IPS-15b (cell line): ENCODE measurements around the gene ATXN1.
A peak's percentile ranks its signal among the peaks of the same experiment; 100 is the strongest.

ENCODE experiments used
- H3K27me3 ChIP-seq: one replicate; pipeline ENCODE4 v1.6.1; 2013; ENCODE audit warnings: low read length; ENCODE audit not compliant: control insufficient read depth, insufficient read depth
- H3K36me3 ChIP-seq: one replicate; pipeline ENCODE4 v1.6.1; 2013; ENCODE audit warnings: low read length; ENCODE audit not compliant: control insufficient read depth, insufficient read depth
- H3K4me1 ChIP-seq: one replicate; pipeline ENCODE4 v1.6.1; 2013; ENCODE audit warnings: mild to moderate bottlenecking, low read length; ENCODE audit not compliant: control insufficient read depth, insufficient read depth
- H3K4me3 ChIP-seq: one replicate; pipeline ENCODE4 v1.5.1; 2013; ENCODE audit warnings: low read depth, low read length
- H3K9ac ChIP-seq: one replicate; pipeline ENCODE4 v1.6.1; 2013; ENCODE audit warnings: low read depth, mild to moderate bottlenecking, low read length
- H3K9me3 ChIP-seq: one replicate; pipeline ENCODE4 v1.6.1; 2013; ENCODE audit warnings: mild to moderate bottlenecking, low read length; ENCODE audit not compliant: control insufficient read depth, insufficient read depth

Gene ATXN1

GRCh38 chr6:16778521-16778920 is 17.3 kb upstream of the ATXN1 start:
- Histone ChIP-seq H3K4me3 (no peak overlapping the region), H3K36me3 (no peaks in the 10 kb centered on the region), H3K9ac (no peak overlapping the region), H3K4me1 (no peaks in the 10 kb centered on the region), H3K9me3 (no peaks in the 10 kb centered on the region), H3K27me3 (no peaks in the 10 kb centered on the region)

GRCh38 chr6:16777794-16778193 is 16.5 kb upstream of the ATXN1 start:
- no peaks in the 10 kb centered on the region for H3K27me3 ChIP-seq
- H3K9ac ChIP-seq: no peak overlapping the region
- H3K36me3 ChIP-seq: no peaks in the 10 kb centered on the region
- H3K9me3 ChIP-seq: no peaks in the 10 kb centered on the region
- H3K4me3 ChIP-seq: no peak overlapping the region
- no peaks in the 10 kb centered on the region for H3K4me1 ChIP-seq

DNA sequence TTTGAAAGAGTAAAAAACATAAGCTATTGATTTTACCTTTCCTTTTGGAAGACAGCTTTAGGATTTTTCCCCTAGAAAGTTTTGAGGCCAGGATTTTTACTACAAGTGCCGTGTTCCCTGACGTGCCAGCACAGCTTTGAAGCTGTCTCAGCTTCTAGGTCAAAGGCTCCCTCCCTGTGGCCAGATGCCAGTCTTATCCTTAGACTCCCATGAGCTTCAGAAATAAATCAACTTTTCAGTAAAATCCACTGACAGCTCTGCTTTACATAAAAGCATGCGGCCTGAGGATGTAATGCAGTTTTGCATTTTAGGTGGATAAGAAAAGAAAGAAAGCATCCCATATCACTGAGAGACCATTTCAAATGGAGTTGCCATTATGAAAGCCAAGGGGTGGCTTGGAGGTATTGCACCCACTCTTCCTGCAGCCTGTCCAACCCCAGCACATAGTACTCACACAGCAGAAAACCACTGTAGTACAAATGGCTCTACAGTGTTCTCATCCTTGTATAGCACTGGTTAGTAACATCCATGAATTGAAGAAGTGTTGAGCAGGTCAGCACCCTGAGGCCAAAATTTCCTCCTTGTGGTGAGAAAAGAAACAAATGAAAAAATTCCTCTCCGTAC is 15.2 kb upstream of the ATXN1 start:
- Histone ChIP-seq H3K4me1 (no peaks in the 10 kb centered on the region), H3K36me3 (no peaks in the 10 kb centered on the region), H3K4me3 (no peak overlapping the region), H3K9me3 (no peaks in the 10 kb centered on the region), H3K27me3 (no peaks in the 10 kb centered on the region), H3K9ac (no peak overlapping the region)

GRCh38 chr6:16774437-16774836 is 13.2 kb upstream of the ATXN1 start:
- Histone ChIP-seq H3K4me3 (no peak overlapping the region), H3K9me3 (no peaks in the 10 kb centered on the region), H3K27me3 (no peaks in the 10 kb centered on the region), H3K36me3 (no peaks in the 10 kb centered on the region), H3K9ac (no peak overlapping the region), H3K4me1 (peaks cover 2% of the 10 kb centered on the region)

DNA sequence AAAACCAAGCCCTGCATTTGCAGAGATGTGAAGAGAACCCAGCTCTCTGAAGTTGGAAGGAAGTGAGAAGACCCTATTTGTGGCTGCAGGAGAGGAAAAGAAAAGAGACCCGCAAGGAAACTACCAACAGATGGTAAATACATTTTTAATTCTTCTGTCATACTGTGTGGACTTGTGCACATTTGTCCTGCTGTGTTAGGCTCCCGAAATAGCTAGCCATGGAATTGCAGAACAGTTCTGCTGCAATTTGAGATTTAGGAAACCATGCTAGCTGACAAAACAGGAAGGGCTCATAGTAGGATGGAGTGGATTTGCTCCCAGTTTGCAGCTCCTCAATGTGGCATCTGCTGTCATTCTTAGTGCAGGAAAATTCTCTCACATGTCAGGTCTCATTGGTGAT is 12.1 kb upstream of the ATXN1 start:
- no peaks in the 10 kb centered on the region for H3K36me3 ChIP-seq
- H3K4me1 ChIP-seq: peaks cover 7% of the 10 kb centered on the region
- no peak overlapping the region for H3K9ac ChIP-seq
- H3K9me3 ChIP-seq: no peaks in the 10 kb centered on the region
- no peak overlapping the region for H3K4me3 ChIP-seq
- no peaks in the 10 kb centered on the region for H3K27me3 ChIP-seq

- H3K9me3 ChIP-seq: no peaks in the 10 kb centered on the region
- H3K36me3 ChIP-seq: no peaks in the 10 kb centered on the region
- peaks cover 7% of the 10 kb centered on the region for H3K4me1 ChIP-seq
- H3K4me3 ChIP-seq: no peak overlapping the region
- no peak overlapping the region for H3K9ac ChIP-seq
- no peaks in the 10 kb centered on the region for H3K27me3 ChIP-seq
These were observed 9.7 kb upstream of the ATXN1 start for GRCh38 chr6:16770701-16771569.

DNA sequence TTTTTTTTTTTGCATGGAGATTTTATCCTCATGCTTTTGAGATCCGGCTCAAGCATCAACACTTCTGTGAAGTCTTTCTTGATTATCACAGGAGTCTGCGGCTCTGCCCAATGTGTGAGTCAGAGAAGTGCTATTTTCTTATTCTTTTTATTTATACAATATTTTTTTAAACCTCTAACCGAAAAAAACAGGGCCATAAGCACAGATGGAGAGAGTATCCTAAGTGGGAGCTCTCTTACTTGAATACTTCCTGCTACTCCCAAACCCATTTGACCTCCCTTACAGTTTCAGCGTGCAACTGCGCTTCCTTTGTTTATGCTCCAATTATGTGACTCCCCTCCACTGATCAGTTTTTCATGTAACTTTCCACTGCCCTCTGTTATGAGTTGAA is 8.7 kb upstream of the ATXN1 start:
- H3K4me3 ChIP-seq: no peak overlapping the region
- H3K27me3 ChIP-seq: no peaks in the 10 kb centered on the region
- H3K4me1 ChIP-seq: peaks cover 7% of the 10 kb centered on the region
- no peaks in the 10 kb centered on the region for H3K9me3 ChIP-seq
- no peaks in the 10 kb centered on the region for H3K36me3 ChIP-seq
- no peak overlapping the region for H3K9ac ChIP-seq

DNA sequence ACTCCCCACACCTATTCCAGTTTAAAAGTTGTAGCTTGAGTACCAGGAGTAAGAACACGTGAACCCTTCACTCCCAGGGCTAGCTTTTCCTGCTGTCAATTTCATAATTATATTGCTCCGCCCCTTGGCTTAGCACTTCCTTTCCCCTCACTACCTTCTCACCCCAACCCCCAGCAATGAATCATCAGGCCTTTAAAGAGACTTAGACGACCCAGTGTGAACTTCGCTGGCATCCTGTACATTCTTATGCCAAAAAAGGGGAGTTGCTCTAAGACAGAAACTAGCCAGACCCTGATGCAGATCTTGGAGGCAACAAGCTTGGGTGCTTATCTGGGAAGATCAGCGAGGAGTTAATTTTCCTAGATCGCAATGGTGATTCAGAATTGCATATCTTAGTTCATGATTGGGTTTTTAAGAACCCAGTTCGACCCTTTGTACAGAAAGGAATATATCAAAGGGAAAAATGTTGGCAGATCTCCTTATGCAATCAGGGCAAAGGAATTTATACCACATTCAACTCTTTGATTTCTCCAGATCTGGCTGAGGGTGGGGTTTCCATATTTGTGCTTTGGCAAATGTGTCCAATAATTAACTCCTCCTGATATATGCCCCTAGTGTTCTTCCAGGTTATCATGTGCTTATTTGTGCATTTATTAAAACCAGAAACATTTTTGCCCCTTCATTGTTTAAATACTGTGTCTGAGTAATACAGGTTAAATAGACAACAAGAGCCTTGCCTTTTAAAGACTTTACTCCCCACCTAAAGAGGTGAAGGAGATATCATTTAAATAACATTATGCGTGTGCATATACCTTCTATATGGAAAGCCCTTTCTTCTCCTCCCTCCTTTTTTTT is 8.1 kb upstream of the ATXN1 start:
- Histone ChIP-seq H3K9me3 (no peaks in the 10 kb centered on the region), H3K4me3 (peak overlapping the region; percentile 14), H3K36me3 (no peaks in the 10 kb centered on the region), H3K4me1 (peaks cover 8% of the 10 kb centered on the region), H3K27me3 (no peaks in the 10 kb centered on the region), H3K9ac (no peak overlapping the region)

GRCh38 chr6:16768477-16768830 is 7.2 kb upstream of the ATXN1 start:
- peaks cover 9% of the 10 kb centered on the region for H3K4me1 ChIP-seq
- no peaks in the 10 kb centered on the region for H3K36me3 ChIP-seq
- no peak overlapping the region for H3K9ac ChIP-seq
- no peaks in the 10 kb centered on the region for H3K9me3 ChIP-seq
- H3K4me3 ChIP-seq: no peak overlapping the region
- no peaks in the 10 kb centered on the region for H3K27me3 ChIP-seq

DNA sequence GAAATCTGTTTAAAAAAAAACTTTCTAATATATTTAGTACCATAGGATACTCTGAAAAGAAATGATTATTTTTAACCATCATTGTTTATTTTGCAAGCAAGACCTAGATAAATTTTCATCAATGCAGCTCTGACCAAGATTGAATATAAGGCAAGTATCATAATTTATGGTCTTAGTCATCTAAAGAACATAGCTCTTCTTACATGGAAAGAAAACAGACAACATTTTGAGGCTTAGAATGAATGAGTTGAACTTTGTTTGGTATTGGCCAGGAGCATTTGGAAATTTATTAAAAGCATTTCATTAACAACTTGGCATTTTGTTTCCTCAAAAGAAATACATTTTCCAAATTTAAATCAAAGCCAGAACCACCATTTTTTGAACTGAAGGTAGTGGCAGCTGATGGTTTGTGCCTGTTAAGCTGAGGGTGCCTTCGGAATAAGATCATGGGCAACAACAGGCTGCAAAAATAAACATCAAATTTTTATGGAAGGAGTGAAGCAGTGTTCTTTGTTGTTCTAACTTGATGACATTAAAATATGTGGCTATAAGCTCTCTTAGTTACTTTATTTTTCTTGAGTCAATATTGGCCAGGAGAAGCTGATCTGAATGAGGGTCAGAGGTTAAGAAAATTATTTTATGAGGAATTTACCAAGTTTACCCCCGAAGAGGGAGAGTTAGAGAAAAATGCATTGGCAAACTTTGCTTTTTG is 6.7 kb upstream of the ATXN1 start:
- Histone ChIP-seq H3K9me3 (no peaks in the 10 kb centered on the region), H3K9ac (no peak overlapping the region), H3K27me3 (no peaks in the 10 kb centered on the region), H3K36me3 (no peaks in the 10 kb centered on the region), H3K4me1 (peaks cover 9% of the 10 kb centered on the region), H3K4me3 (no peak overlapping the region)
